Brain microvascular endothelial cell (primary cell): ENCODE measurements around the gene DOCK9.
A peak's percentile ranks its signal among the peaks of the same experiment; 100 is the strongest.

Source experiments
- DNase-seq: peaks from one replicate; pipeline ENCODE4 v3.0.0-alpha.2; 2020
- H3K27ac ChIP-seq: fragments of 250-450 bp; sonication (Bioruptor Pico); 2 replicates; pipeline ENCODE4 v1.5.1; 2020; ENCODE audit warnings: mild to moderate bottlenecking, moderate library complexity
- H3K27me3 ChIP-seq: fragments of 250-450 bp; sonication (Bioruptor Pico); replicated peaks from 2 replicates; pipeline ENCODE4 v1.5.1; 2020; ENCODE audit warnings: mild to moderate bottlenecking
- H3K36me3 ChIP-seq: fragments of 250-450 bp; sonication (Bioruptor Pico); replicated peaks from 2 replicates; pipeline ENCODE4 v1.5.1; 2020; ENCODE audit warnings: mild to moderate bottlenecking
- H3K4me3 ChIP-seq: 2 replicates; pipeline ENCODE4 v1.5.1; 2011; ENCODE audit warnings: low read depth, mild to moderate bottlenecking, control low read depth, low read length, moderate library complexity
- CTCF ChIP-seq: IDR thresholded peaks from 2 replicates; pipeline ENCODE4 v1.5.1; 2011; ENCODE audit warnings: low read depth, mild to moderate bottlenecking, moderate library complexity, low read length, control low read depth, inconsistent platforms; ENCODE audit errors: missing control alignments
- in situ Hi-C: cut with HindIII; loops from 2 replicates; pipeline ENCODE4 v1.10.0; 2017; ENCODE audit warnings: low sequenced_read_pairs, low pct_ligation_motif_present

The DOCK9 gene

GRCh38 chr13:98979012-98979660 is 1.3 kb upstream of the DOCK9 start:
- no peak for DNase-seq
- Histone ChIP-seq H3K4me3 (no peak overlapping the region), H3K27me3 (no peaks in the 10 kb centered on the region), H3K36me3 (no peaks in the 10 kb centered on the region), H3K27ac (peak overlapping the region; percentile 91)
- no peak for TF ChIP-seq CTCF
- in situ Hi-C loops, result no loop called here

DNA sequence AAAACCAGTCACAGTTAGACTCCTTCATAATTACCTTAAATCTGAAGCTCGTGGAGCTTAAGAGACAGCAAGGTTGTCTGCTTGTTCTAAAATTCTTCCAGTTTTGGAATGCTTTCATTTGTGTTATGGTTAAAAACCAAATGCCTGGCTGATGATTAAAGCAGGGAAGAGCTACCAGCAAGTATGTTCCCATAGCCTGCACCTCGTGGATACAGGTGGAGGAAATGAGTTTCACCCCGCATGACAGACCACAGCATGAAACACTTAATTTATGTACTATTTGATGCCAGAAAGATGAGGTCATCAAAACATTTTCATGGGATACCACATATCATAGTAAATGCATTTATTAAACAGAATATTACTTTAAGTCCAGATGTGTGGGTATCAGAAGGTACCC is 416 bp upstream of the DOCK9 start:
- in situ Hi-C loops, result no loop called here
- DNase-seq, result peak; percentile 84
- Histone ChIP-seq H3K27me3 (no peaks in the 10 kb centered on the region), H3K36me3 (no peaks in the 10 kb centered on the region), H3K4me3 (peak overlapping the region; percentile 55), H3K27ac (peak overlapping the region; percentile 91)
- TF ChIP-seq CTCF, result no peak

- in situ Hi-C loops, result no loop called here
- no peaks in the 10 kb centered on the region for H3K36me3 ChIP-seq
- no peak for TF ChIP-seq CTCF
- H3K27me3 ChIP-seq, result no peaks in the 10 kb centered on the region
- DNase-seq, result no peak
- peak overlapping the region; percentile 91 for H3K27ac ChIP-seq
- peak overlapping the region; percentile 55 for H3K4me3 ChIP-seq
Observed at GRCh38 chr13:98976941-98977340, 923 bp downstream of the DOCK9 start.

- Histone ChIP-seq H3K36me3 (no peaks in the 10 kb centered on the region), H3K27ac (peak overlapping the region; percentile 91), H3K4me3 (peak overlapping the region; percentile 20), H3K27me3 (no peaks in the 10 kb centered on the region)
- no peak for DNase-seq
- in situ Hi-C loops, result no loop called here
- TF ChIP-seq CTCF, result no peak
Observed at GRCh38 chr13:98976338-98976737, 1.5 kb downstream of the DOCK9 start.

- Histone ChIP-seq H3K27me3 (no peaks in the 10 kb centered on the region), H3K36me3 (no peaks in the 10 kb centered on the region), H3K27ac (peak overlapping the region; percentile 91), H3K4me3 (no peak overlapping the region)
- no peak for DNase-seq
- TF ChIP-seq CTCF, result no peak
- in situ Hi-C loops, result no loop called here
Observed at GRCh38 chr13:98975822-98976261, 2.0 kb downstream of the DOCK9 start.

DNA sequence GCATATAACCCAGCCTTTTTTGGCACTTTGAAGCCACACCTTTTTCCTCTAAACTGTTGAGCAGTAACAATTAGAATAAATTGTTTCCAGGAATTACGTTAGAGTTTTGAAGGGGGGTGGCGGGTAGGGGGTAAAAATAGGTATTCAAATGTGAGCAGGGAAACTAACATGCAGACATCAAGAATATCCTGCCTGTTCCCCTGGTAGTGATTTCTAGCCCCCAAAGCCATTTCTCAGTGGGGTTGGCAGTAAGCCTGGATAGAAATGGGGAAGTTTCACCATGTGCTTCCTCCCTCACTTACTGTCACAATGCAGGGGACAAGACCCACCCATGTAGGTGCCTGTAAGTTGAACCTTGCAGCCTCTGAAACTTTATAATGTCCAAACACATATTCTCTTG is 3.8 kb downstream of the DOCK9 start:
- H3K27me3 ChIP-seq, result no peaks in the 10 kb centered on the region
- no peak overlapping the region for H3K4me3 ChIP-seq
- no peak for TF ChIP-seq CTCF
- DNase-seq, result no peak
- no peaks in the 10 kb centered on the region for H3K36me3 ChIP-seq
- no peak overlapping the region for H3K27ac ChIP-seq
- in situ Hi-C loops, result no loop called here
